ENCODE measurements around the gene SORL1-AS1.
A peak's percentile ranks its signal among the peaks of the same experiment; 100 is the strongest.

- TF ChIP-seq REST (IDR thresholded peaks at IDR 0.05; ENCODE audit: low read depth, low read length): no peak
- TF ChIP-seq RFX5 (IDR thresholded peaks at IDR 0.05; ENCODE audit: low read depth, low read length): no peak
- no peak for TF ChIP-seq HCFC1 (IDR thresholded peaks at IDR 0.05; ENCODE audit: low read length)
- TF ChIP-seq ZBTB33 (IDR thresholded peaks at IDR 0.05): no peak
- TF ChIP-seq CTCF (IDR thresholded peaks at IDR 0.05 in 2 of 3, conservative IDR thresholded peaks at IDR 0.05 in 1 of 3; ENCODE audit: control insufficient read depth in 2 of 3, extremely low read depth in 1 of 3, insufficient read depth in 1 of 3, low read depth in 3 of 3, low read length in 3 of 3): peak; percentile 48 to 73 (median 68)
- TF ChIP-seq CBX3 (IDR thresholded peaks at IDR 0.05; ENCODE audit: borderline replicate concordance, low read depth): no peak
- TF ChIP-seq POLR2AphosphoS5 (IDR thresholded peaks at IDR 0.05; ENCODE audit: low read length): no peak; the same call in none of the 2 replicates
- TF ChIP-seq POLR2A (IDR thresholded peaks at IDR 0.05; ENCODE audit: low read depth, low read length): peak; percentile 87
- TF ChIP-seq TAF1 (IDR thresholded peaks at IDR 0.05; ENCODE audit: borderline replicate concordance, low read depth, low read length): peak; percentile 71; the same call in 1 of the 2 replicates
- no peak for TF ChIP-seq ZNF384 (IDR thresholded peaks at IDR 0.05; ENCODE audit: borderline replicate concordance, low read depth, low read length)
- no peak for TF ChIP-seq E2F8 (IDR thresholded peaks at IDR 0.05; ENCODE audit: low read depth, partially characterized antibody)
These were observed 670 bp downstream of the SORL1-AS1 start, which contains the start of gene SORL1 for GRCh38 chr11:121451986-121452608.
